GM23248 (cell line): ENCODE measurements around the gene LPP.

Source experiments
- EZH2 ChIP-seq: fragments of 200-600 bp; sonication (generic); IDR thresholded peaks from 2 replicates; pipeline ENCODE4 v1.6.1; 2018; ENCODE audit warnings: antibody characterized with exemption, mild to moderate bottlenecking; ENCODE audit not compliant: insufficient read depth, poor library complexity, severe bottlenecking
- EZH2phosphoT487 ChIP-seq: fragments of 200-600 bp; sonication (generic); IDR thresholded peaks from 2 replicates; pipeline ENCODE4 v1.6.1; 2018; ENCODE audit warnings: antibody characterized with exemption, moderate library complexity, mild to moderate bottlenecking, low read depth; ENCODE audit not compliant: insufficient read depth

DNA sequence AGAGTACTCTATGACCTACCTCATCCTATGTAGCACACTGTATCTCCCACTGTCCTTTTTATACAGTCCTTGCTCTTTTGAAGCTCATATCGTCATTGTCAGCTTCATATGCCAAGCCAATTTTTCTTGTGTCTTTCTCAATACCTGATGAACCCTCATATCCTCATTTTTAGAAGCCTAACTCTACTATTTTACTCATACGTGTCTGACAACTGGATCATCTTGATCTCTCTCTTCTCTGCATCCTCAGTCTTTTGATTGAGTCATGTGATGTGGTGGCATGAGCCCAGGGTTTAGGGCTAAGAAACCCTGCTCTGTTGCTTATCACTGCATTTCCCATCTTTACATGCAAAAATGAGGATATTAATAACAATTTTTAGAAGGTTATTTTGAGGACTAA, 352.0 kb downstream of the LPP start:
- TF ChIP-seq EZH2: no peak
- no peak for TF ChIP-seq EZH2phosphoT487
